ENCODE results near the gene BTBD9. TPM values are rescaled to one million over a fixed set of nuclear protein-coding genes. Genes with fewer than 3 reads are reported as not detected.

BTBD9 gene
- total RNA-seq, 1 donor from 2014 or later: 9.9 TPM

- Histone ChIP-seq H3K27me3 (no peaks in the 10 kb centered on the region), H3K36me3 (no peaks in the 10 kb centered on the region), H3K27ac (no peak overlapping the region), H3K9me3 (no peaks in the 10 kb centered on the region), H3K4me1 (peaks cover 0 to 6% of the 10 kb centered on the region in 2 donors), H3K4me3 (no peak overlapping the region)
- intact Hi-C loops (cut with DNase I): no loop called here
- no peak for DNase-seq (ENCODE audit: low spot score in 2 of 2)
- TF ChIP-seq CTCF (IDR thresholded peaks at IDR 0.05): no peak
Measured at GRCh38 chr6:38270367-38270766, 369.4 kb downstream of the BTBD9 start.

- Histone ChIP-seq H3K4me1 (peaks cover 0 to 6% of the 10 kb centered on the region in 2 donors), H3K9me3 (no peaks in the 10 kb centered on the region), H3K36me3 (no peaks in the 10 kb centered on the region), H3K4me3 (no peak overlapping the region), H3K27ac (no peak overlapping the region), H3K27me3 (no peaks in the 10 kb centered on the region)
- DNase-seq (ENCODE audit: low spot score in 2 of 2): no peak
- TF ChIP-seq CTCF (IDR thresholded peaks at IDR 0.05): no peak
- intact Hi-C loops (cut with DNase I): no loop called here
Measured at GRCh38 chr6:38269461-38270172, 370.1 kb downstream of the BTBD9 start.

GRCh38 chr6:38268342-38268741, 371.4 kb downstream of the BTBD9 start:
- no peak for DNase-seq (ENCODE audit: low spot score in 2 of 2)
- Histone ChIP-seq H3K4me1 (peaks cover 0 to 6% of the 10 kb centered on the region in 2 donors), H3K9me3 (no peaks in the 10 kb centered on the region), H3K27me3 (no peaks in the 10 kb centered on the region), H3K36me3 (no peaks in the 10 kb centered on the region), H3K27ac (no peak overlapping the region), H3K4me3 (no peak overlapping the region)
- TF ChIP-seq CTCF (IDR thresholded peaks at IDR 0.05): no peak
- intact Hi-C loops (cut with DNase I): no loop called here

GRCh38 chr6:38266921-38267354, 372.8 kb downstream of the BTBD9 start:
- Histone ChIP-seq H3K36me3 (no peaks in the 10 kb centered on the region), H3K4me1 (peaks cover 5 to 15% of the 10 kb centered on the region in 2 donors), H3K9me3 (no peaks in the 10 kb centered on the region), H3K27ac (no peak overlapping the region), H3K27me3 (no peaks in the 10 kb centered on the region), H3K4me3 (no peak overlapping the region)
- no peak for TF ChIP-seq CTCF (IDR thresholded peaks at IDR 0.05)
- no peak for DNase-seq (ENCODE audit: low spot score in 2 of 2)
- intact Hi-C loops (cut with DNase I): no loop called here

- intact Hi-C loops (cut with DNase I): no loop called here
- Histone ChIP-seq H3K4me1 (peaks cover 5 to 17% of the 10 kb centered on the region in 2 donors), H3K36me3 (no peaks in the 10 kb centered on the region), H3K4me3 (no peak overlapping the region), H3K27ac (no peak overlapping the region), H3K27me3 (no peaks in the 10 kb centered on the region), H3K9me3 (no peaks in the 10 kb centered on the region)
- no peak for TF ChIP-seq CTCF (IDR thresholded peaks at IDR 0.05)
- DNase-seq (ENCODE audit: low spot score in 2 of 2): no peak
Measured at GRCh38 chr6:38264605-38265004, 375.1 kb downstream of the BTBD9 start.

All from ascending aorta (tissue), 2 donors.